ENCODE results near the gene CDK18.
A peak's percentile ranks its signal among the peaks of the same experiment; 100 is the strongest.

CDK18 gene

DNA sequence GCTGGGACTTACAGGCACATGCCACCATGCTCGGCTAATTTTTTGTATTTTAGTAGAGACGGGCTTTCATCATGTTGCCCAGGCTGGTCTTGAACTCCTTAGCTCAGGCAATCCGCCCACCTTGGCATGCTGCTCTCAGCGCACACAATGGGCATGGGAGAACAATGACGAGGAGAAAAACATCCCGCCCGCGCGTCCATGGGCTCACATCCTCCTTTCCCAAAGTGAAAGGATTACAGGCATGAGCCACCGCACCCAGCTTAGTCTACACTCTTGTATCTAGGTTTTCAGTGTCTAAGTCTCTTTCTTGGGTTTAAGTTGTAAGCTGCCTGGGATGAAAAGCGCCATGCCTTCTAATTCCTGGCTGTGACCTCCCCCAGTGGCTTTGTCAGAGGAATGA, 37.9 kb downstream of the CDK18 start:
- peak; percentile 15 for DNase-seq

DNA sequence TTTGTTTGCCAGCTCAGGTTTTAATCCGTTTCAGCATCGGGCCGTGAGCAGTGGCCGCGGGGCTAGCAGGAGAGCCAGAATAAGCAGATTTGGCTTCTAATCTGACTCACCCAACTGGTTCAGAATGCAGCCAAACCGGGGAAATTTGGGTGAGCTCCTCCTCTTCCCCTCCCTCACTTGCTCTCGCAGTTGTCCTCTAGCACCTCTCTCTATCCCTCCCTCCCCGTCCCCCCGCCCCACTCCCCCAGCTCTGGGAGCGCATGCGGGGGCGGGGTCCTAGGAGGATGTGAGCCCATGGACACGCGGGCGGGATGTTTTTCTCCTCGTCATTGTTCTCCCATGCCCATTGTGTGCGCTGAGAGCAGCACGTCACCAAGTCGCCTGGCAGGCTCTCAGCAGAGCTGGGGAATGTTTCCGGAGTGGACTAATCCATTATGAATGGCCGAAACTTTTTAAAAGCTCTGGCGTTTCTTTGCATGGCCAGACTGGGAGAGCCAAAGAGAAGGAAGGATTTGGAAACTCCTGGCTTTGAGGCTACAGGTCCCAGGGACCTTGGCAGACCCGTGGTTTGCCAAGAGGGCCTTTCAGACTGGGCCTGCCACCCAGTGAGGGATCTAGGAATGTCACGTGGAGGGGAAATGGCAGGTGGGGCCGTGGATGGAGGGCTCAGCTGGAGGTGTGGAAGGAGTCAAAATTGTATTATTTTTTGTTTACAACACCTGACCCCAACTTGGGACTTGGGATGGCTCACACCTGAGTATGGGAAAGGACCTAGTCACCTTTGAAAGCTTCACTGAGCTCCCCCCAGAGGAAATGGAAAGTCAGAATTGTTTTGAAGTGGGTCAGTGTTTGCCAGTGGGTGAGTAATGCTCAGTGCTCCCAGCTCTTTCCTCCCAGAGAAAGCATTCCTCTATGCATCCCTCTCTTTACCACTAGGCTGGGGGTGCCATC, 39.2 kb downstream of the CDK18 start:
- DNase-seq, result peak; percentile 25

DNA sequence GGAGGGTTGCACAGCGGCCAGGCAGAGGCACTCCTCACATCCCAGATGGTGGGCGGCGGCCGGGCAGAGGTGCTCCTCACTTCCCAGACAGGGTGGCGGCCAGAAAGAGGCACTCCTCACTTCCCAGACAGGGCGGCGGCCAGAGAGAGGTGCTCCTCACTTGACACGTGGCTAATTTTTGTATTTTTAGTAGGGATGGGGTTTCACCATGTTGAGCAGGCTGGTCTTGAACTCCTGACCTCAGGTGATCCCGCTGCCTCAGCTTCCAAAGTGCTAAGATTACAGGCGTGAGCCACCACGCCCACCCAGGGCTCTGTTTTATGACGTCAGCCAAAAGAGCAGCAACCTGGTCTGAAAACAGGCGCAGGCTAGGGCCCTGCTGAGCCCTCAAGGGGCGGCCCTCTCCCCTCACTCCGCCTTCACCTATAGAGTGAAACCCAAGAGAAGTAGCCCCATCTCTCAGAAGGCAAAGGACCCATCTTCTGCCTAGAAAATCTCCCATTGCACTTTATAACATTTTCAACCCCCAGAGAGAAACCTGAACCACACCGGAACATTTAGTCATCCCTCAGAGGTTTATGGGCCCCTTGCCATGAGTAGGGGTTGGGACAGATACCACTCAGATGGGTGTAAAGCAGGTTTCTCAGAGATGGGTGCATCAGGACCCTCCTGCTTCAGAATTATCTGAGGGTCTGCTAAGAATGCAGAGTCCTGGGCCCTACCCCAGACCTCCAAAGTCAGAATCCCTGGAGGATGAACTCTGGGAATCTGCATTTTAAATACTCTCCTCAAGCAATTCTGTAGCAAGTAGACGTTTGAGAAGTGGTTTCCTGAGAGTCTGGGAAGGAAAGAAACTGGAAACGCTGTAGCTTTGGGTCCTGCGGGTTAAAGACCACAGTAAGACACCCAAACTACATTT, 40.8 kb downstream of the CDK18 start:
- peak; percentile 17 for DNase-seq

GRCh38 chr1:205545991-205546390, 41.5 kb downstream of the CDK18 start:
- no peak for DNase-seq

GRCh38 chr1:205546541-205546940, 42.1 kb downstream of the CDK18 start:
- no peak for DNase-seq

- no peak for DNase-seq
Measured at GRCh38 chr1:205547936-205548827, 43.7 kb downstream of the CDK18 start.

GRCh38 chr1:205554026-205554811, 49.8 kb downstream of the CDK18 start:
- no peak for DNase-seq

GRCh38 chr1:205561501-205562203, 57.2 kb downstream of the CDK18 start:
- DNase-seq, result no peak

GRCh38 chr1:205563927-205564441, 59.5 kb downstream of the CDK18 start:
- DNase-seq, result no peak

DNA sequence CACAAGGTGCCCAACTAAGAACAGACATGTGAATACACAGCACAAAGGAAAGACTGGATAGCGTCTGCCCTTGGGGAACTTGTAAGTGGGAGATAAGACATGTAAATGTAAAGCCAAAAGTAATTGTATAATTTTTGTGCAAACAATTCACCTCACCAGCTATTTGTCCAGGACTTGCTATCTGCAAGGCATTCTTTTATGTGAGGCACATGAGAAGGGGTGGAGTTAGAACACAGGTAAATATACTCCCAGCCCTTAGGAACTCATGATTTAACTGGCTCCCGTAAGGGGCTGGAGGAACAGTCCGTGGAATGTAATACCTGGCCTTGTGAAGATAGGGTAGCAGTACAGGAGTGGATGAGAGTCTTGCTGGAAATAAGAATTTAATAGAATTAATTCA, 61.3 kb downstream of the CDK18 start:
- DNase-seq, result no peak

GRCh38 chr1:205567716-205568115, 63.2 kb downstream of the CDK18 start:
- DNase-seq, result no peak

DNA sequence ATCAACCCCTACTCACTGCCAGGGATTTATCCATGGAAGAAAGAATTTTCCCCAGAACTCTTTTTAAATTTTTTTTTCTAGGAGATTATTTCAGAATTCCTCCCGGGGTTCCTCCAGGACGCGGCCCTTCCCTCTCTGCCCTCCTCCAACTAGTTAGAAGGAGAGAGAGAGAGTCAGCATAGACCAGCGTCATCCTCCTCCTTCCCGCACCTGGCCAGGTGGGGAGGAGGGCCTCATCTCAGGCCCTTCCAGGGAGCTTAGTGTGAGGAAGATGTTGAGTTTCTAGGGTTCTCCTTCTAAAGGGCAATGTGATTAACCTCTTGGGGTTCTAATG, 63.6 kb downstream of the CDK18 start:
- no peak for DNase-seq

GRCh38 chr1:205568469-205569361, 64.2 kb downstream of the CDK18 start:
- DNase-seq, result no peak

DNA sequence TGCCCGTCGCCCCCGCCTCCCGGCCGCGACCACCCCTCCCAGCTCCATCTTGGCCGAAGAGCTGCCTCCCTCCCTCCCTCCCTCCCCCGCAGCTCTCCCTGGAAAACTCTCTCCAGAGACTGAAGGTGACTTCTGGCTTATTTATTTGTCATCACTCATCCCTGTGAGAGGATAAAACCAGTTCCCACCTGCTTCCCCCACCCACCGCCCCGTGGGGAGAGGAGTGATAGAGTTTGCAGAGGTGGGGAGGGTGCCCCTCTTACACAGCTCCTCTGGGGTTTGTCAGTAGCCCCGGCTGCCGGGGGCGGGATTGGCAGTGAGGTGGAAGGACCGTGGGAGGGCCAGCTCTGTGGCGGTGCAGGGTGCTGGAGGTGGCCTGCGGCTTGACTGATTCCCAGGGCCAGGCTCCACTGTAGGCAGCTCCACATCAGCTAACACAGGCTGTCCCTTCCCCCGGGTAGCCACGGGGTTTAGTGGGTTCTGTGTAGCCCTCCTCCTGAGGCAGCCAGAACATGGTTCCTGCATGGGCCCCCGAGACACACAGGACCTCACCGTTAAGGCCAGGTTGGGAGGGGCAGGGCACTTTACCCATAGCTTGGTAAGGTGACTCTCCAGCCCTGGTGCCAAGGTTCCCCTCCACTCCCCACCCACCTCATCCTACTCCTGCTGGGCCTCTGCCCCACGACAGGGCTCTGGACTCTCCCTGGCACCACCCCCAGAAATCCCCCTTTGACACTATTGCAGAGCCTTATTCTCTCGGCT, 65.1 kb downstream of the CDK18 start:
- DNase-seq, result no peak

- DNase-seq, result no peak
Measured at GRCh38 chr1:205570173-205570501, 65.7 kb downstream of the CDK18 start.

- no peak for DNase-seq
Measured at GRCh38 chr1:205570796-205571537, 66.5 kb downstream of the CDK18 start.

DNA sequence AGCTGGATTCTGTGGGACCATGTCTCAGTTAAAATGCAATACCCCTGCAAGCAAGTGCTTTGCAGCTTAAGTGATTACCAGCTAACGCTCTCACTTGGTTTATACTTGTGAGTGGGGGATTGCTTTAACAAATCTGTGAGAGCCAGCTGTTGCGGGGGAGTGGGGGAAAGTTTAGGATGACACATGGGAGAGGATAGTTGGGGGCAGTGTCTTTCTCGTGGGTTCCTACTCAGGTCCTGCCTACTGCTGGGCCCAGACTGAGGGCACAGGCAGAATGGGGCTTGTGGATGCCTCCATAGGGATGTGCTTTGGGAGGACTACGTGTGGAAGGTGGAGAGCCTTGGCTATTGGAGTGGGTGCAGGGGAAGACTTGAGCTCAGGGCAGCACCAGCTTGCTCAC, 67.3 kb downstream of the CDK18 start:
- DNase-seq, result no peak

- DNase-seq, result no peak
Measured at GRCh38 chr1:205572421-205572820, 68.0 kb downstream of the CDK18 start.

All from activated CD4-positive, CD25-positive, alpha-beta regulatory T cell treated with anti-CD3 and anti-CD28 coated beads, Interleukin-2, amount 50 U/mL, for 72 hours (primary cell).